Stimulated activated naive CD8-positive, alpha-beta T cell treated with anti-CD3 and anti-CD28 coated beads, Interleukin-15, Interleukin-2, amounts not matched to agents 100 ng/mL and 50 ng/mL, for 24 hours (primary cell): ENCODE measurements around the gene EGFL6.
"Not testable (repeated sequence)": the region's sequence is repeated elsewhere in the genome, so short reads cannot be mapped to it uniquely, and the experiment has no call there.

Source experiments
- H3K27ac Mint-ChIP-seq: one replicate; pipeline ENCODE4 v1.8.0; 2021; ENCODE audit warnings: mild to moderate bottlenecking, mixed read lengths
- H3K27me3 Mint-ChIP-seq: one replicate; pipeline ENCODE4 v1.8.0; 2021; ENCODE audit warnings: mixed read lengths
- H3K36me3 Mint-ChIP-seq: one replicate; pipeline ENCODE4 v1.8.0; 2021; ENCODE audit warnings: low read depth, mixed read lengths
- H3K4me1 Mint-ChIP-seq: one replicate; pipeline ENCODE4 v1.8.0; 2021; ENCODE audit warnings: low read depth, mixed read lengths
- H3K4me3 Mint-ChIP-seq: one replicate; pipeline ENCODE4 v1.8.0; 2021; ENCODE audit warnings: mild to moderate bottlenecking, mixed read lengths
- H3K9me3 Mint-ChIP-seq: one replicate; pipeline ENCODE4 v1.8.0; 2021; ENCODE audit warnings: mixed read lengths

Gene EGFL6

GRCh38 chrX:13622401-13622964 is 53.1 kb downstream of the EGFL6 start:
- Mint-ChIP-seq H3K9me3 (no peaks in the 10 kb centered on the region), H3K4me1 (peaks cover 6% of the 10 kb centered on the region), H3K27me3 (no peaks in the 10 kb centered on the region), H3K27ac (no peak overlapping the region), H3K36me3 (no peaks in the 10 kb centered on the region), H3K4me3 (no peak overlapping the region)

DNA sequence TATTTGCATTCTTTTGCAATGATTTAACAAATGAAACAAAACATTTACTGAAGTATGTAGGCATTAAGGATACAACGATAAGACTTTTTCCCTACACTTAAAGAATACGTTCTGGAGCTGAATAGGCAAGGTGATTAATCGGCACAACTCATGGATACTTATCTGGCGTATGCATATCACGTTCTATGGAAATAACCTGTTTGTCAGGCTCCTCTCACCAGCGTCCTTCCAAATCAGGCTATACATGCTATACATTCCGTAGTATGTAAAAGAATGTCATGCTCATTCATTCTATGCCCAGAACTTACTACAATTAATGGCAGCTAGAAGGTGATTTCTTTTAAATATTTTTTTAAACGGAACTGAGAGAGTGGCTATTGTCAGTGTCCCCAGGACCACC is 57.9 kb downstream of the EGFL6 start:
- H3K27me3 Mint-ChIP-seq: no peaks in the 10 kb centered on the region
- no peaks in the 10 kb centered on the region for H3K36me3 Mint-ChIP-seq
- H3K4me1 Mint-ChIP-seq: no peaks in the 10 kb centered on the region
- H3K9me3 Mint-ChIP-seq: no peaks in the 10 kb centered on the region
- no peak overlapping the region for H3K4me3 Mint-ChIP-seq
- no peak overlapping the region for H3K27ac Mint-ChIP-seq

- not testable (repeated sequence) for H3K27me3 Mint-ChIP-seq, H3K36me3 Mint-ChIP-seq, H3K4me3 Mint-ChIP-seq, H3K27ac Mint-ChIP-seq, H3K4me1 Mint-ChIP-seq
- H3K9me3 Mint-ChIP-seq: peaks cover 11% of the 10 kb centered on the region
Measured at GRCh38 chrX:13637224-13637623, 67.8 kb downstream of the EGFL6 start.

- H3K4me3 Mint-ChIP-seq: no peak overlapping the region
- no peaks in the 10 kb centered on the region for H3K36me3 Mint-ChIP-seq
- no peak overlapping the region for H3K27ac Mint-ChIP-seq
- H3K9me3 Mint-ChIP-seq: peaks cover 11% of the 10 kb centered on the region
- H3K27me3 Mint-ChIP-seq: no peaks in the 10 kb centered on the region
- no peaks in the 10 kb centered on the region for H3K4me1 Mint-ChIP-seq
Measured at GRCh38 chrX:13638021-13638420, 68.6 kb downstream of the EGFL6 start.

- H3K27ac Mint-ChIP-seq: no peak overlapping the region
- H3K4me3 Mint-ChIP-seq: no peak overlapping the region
- H3K27me3 Mint-ChIP-seq: no peaks in the 10 kb centered on the region
- H3K4me1 Mint-ChIP-seq: no peaks in the 10 kb centered on the region
- peaks cover 11% of the 10 kb centered on the region for H3K9me3 Mint-ChIP-seq
- no peaks in the 10 kb centered on the region for H3K36me3 Mint-ChIP-seq
Measured at GRCh38 chrX:13638826-13639225, 69.4 kb downstream of the EGFL6 start.

GRCh38 chrX:13641684-13642083 is 72.3 kb downstream of the EGFL6 start:
- H3K4me1 Mint-ChIP-seq, H3K4me3 Mint-ChIP-seq, H3K27ac Mint-ChIP-seq, H3K27me3 Mint-ChIP-seq, H3K36me3 Mint-ChIP-seq, H3K9me3 Mint-ChIP-seq: not testable (repeated sequence)

GRCh38 chrX:13645464-13646153 is 76.2 kb downstream of the EGFL6 start:
- Mint-ChIP-seq H3K27ac (peak overlapping the region; percentile 56), H3K36me3 (no peaks in the 10 kb centered on the region), H3K27me3 (no peaks in the 10 kb centered on the region), H3K9me3 (no peaks in the 10 kb centered on the region), H3K4me3 (no peak overlapping the region), H3K4me1 (peaks cover 15% of the 10 kb centered on the region)

GRCh38 chrX:13646154-13646549 is 76.8 kb downstream of the EGFL6 start:
- Mint-ChIP-seq H3K36me3 (no peaks in the 10 kb centered on the region), H3K4me1 (peaks cover 15% of the 10 kb centered on the region), H3K27ac (peak overlapping the region; percentile 56), H3K27me3 (no peaks in the 10 kb centered on the region), H3K9me3 (no peaks in the 10 kb centered on the region), H3K4me3 (no peak overlapping the region)

GRCh38 chrX:13647709-13648212 is 78.4 kb downstream of the EGFL6 start:
- no peaks in the 10 kb centered on the region for H3K36me3 Mint-ChIP-seq
- H3K4me3 Mint-ChIP-seq: peak overlapping the region; percentile 30
- no peaks in the 10 kb centered on the region for H3K9me3 Mint-ChIP-seq
- no peaks in the 10 kb centered on the region for H3K27me3 Mint-ChIP-seq
- peak overlapping the region; percentile 80 for H3K27ac Mint-ChIP-seq
- peaks cover 22% of the 10 kb centered on the region for H3K4me1 Mint-ChIP-seq

DNA sequence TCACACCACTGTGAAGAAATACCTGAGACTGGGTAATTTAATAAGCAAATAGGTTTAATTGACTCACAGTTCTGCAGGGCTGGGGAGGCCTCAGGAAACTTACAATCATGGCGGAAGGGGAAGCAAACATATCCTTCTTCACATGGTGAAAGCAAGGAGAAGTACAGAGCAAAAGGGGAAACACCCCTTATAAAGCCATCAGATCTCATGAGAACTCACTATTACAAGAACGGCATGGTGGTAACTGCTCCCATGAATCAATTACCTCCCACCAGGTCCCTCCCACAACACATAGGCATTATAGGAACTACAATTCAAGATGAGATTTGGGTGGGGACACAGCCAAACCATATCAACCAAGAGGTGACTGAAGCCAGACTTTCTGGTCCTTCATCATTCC is 78.9 kb downstream of the EGFL6 start:
- H3K27me3 Mint-ChIP-seq, H3K4me3 Mint-ChIP-seq, H3K36me3 Mint-ChIP-seq, H3K9me3 Mint-ChIP-seq: not testable (repeated sequence)
- Mint-ChIP-seq H3K27ac (peak overlapping the region; percentile 80), H3K4me1 (peaks cover 23% of the 10 kb centered on the region)

DNA sequence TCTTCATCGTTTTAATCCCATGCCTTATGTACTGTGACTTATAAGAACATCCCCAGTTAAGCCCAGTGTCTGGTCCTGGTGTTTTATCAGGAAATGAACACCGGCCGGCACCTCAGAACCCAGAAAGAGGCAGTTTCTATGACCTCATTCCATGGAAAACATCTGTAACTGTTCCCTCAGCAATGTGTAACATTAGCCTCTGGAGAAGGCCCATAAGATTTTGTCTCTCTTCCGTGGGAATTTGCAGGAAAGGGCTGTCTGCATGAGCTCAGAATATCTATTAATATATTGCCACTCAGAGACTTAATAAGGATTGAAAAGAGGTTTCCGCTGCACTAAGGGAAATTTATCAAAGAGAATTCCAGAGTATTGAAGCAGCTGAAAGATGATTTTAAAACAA is 80.4 kb downstream of the EGFL6 start:
- Mint-ChIP-seq H3K9me3 (no peaks in the 10 kb centered on the region), H3K4me3 (no peak overlapping the region), H3K27ac (no peak overlapping the region), H3K4me1 (peaks cover 30% of the 10 kb centered on the region), H3K36me3 (no peaks in the 10 kb centered on the region), H3K27me3 (no peaks in the 10 kb centered on the region)

- H3K27me3 Mint-ChIP-seq: no peaks in the 10 kb centered on the region
- no peaks in the 10 kb centered on the region for H3K36me3 Mint-ChIP-seq
- H3K4me1 Mint-ChIP-seq: peaks cover 35% of the 10 kb centered on the region
- no peaks in the 10 kb centered on the region for H3K9me3 Mint-ChIP-seq
- no peak overlapping the region for H3K4me3 Mint-ChIP-seq
- H3K27ac Mint-ChIP-seq: no peak overlapping the region
Measured at GRCh38 chrX:13650318-13650717, 80.9 kb downstream of the EGFL6 start.

GRCh38 chrX:13651150-13651549 is 81.7 kb downstream of the EGFL6 start:
- Mint-ChIP-seq H3K27ac (no peak overlapping the region), H3K27me3 (no peaks in the 10 kb centered on the region), H3K9me3 (no peaks in the 10 kb centered on the region), H3K4me1 (peaks cover 32% of the 10 kb centered on the region), H3K36me3 (no peaks in the 10 kb centered on the region), H3K4me3 (no peak overlapping the region)

GRCh38 chrX:13652287-13652793 is 82.9 kb downstream of the EGFL6 start:
- no peaks in the 10 kb centered on the region for H3K36me3 Mint-ChIP-seq
- no peaks in the 10 kb centered on the region for H3K9me3 Mint-ChIP-seq
- H3K4me1 Mint-ChIP-seq: peaks cover 32% of the 10 kb centered on the region
- peak overlapping the region; percentile 70 for H3K27ac Mint-ChIP-seq
- H3K4me3 Mint-ChIP-seq: peak overlapping the region; percentile 85
- H3K27me3 Mint-ChIP-seq: no peaks in the 10 kb centered on the region

GRCh38 chrX:13652850-13653693 is 83.7 kb downstream of the EGFL6 start, which contains the start of gene TCEANC:
Gene TCEANC (plus strand): TSS chrX:13653141. CDS start chrX:13662509, 9,368 bp downstream.
- Mint-ChIP-seq H3K27ac (peak within 1 kb of the TSS; percentile 86), H3K9me3 (no peaks in the 10 kb centered on the region), H3K27me3 (no peaks in the 10 kb centered on the region), H3K4me3 (peak within 1 kb of the TSS; percentile 85), H3K4me1 (peaks cover 29% of the 10 kb centered on the region), H3K36me3 (no peaks in the 10 kb centered on the region)
